Activated T-cell treated with anti-CD3 and anti-CD28 coated beads, Interleukin-2, amount 50 U/mL, for 24 hours (primary cell): ENCODE measurements around the gene SRGN.

Experiments used
- DNase-seq: peaks from one replicate; pipeline ENCODE4 v3.0.0-alpha.2; 2020
- H3K27ac Mint-ChIP-seq: 2 replicates; pipeline ENCODE4 v1.8.0; 2020; ENCODE audit warnings: mild to moderate bottlenecking, mixed read lengths
- H3K27me3 Mint-ChIP-seq: 2 replicates; pipeline ENCODE4 v1.8.0; 2020; ENCODE audit warnings: mixed read lengths
- H3K36me3 Mint-ChIP-seq: 2 replicates; pipeline ENCODE4 v1.8.0; 2020; ENCODE audit warnings: low read depth, mixed read lengths
- H3K4me1 Mint-ChIP-seq: 2 replicates; pipeline ENCODE4 v1.8.0; 2020; ENCODE audit warnings: low read depth, mixed read lengths
- H3K4me3 Mint-ChIP-seq: 2 replicates; pipeline ENCODE4 v1.8.0; 2020; ENCODE audit warnings: mild to moderate bottlenecking, moderate library complexity, mixed read lengths
- H3K9me3 Mint-ChIP-seq: 2 replicates; pipeline ENCODE4 v1.8.0; 2020; ENCODE audit warnings: mixed read lengths

The SRGN gene

GRCh38 chr10:69055241-69055640 is 32.7 kb upstream of the SRGN start:
- DNase-seq = no peak
- Mint-ChIP-seq H3K36me3 (no peaks in the 10 kb centered on the region), H3K9me3 (no peaks in the 10 kb centered on the region), H3K27me3 (no peaks in the 10 kb centered on the region), H3K27ac (peak overlapping the region; percentile 63), H3K4me3 (peak overlapping the region; percentile 47), H3K4me1 (peaks cover 57% of the 10 kb centered on the region)

GRCh38 chr10:69056129-69056528 is 31.8 kb upstream of the SRGN start:
- DNase-seq = no peak
- Mint-ChIP-seq H3K36me3 (no peaks in the 10 kb centered on the region), H3K9me3 (no peaks in the 10 kb centered on the region), H3K4me1 (peaks cover 59% of the 10 kb centered on the region), H3K27me3 (no peaks in the 10 kb centered on the region), H3K4me3 (peak overlapping the region; percentile 12), H3K27ac (peak overlapping the region; percentile 63)

- no peak for DNase-seq
- Mint-ChIP-seq H3K4me1 (peaks cover 59% of the 10 kb centered on the region), H3K27ac (peak overlapping the region; percentile 63), H3K9me3 (no peaks in the 10 kb centered on the region), H3K4me3 (peak overlapping the region; percentile 22), H3K27me3 (no peaks in the 10 kb centered on the region), H3K36me3 (no peaks in the 10 kb centered on the region)
Observed at GRCh38 chr10:69056536-69057260, 31.2 kb upstream of the SRGN start.

GRCh38 chr10:69057261-69057950 is 30.5 kb upstream of the SRGN start:
- peaks cover 62% of the 10 kb centered on the region for H3K4me1 Mint-ChIP-seq
- H3K36me3 Mint-ChIP-seq = no peaks in the 10 kb centered on the region
- DNase-seq = peak; percentile 51
- peak overlapping the region; percentile 22 for H3K4me3 Mint-ChIP-seq
- no peaks in the 10 kb centered on the region for H3K9me3 Mint-ChIP-seq
- peak overlapping the region; percentile 63 for H3K27ac Mint-ChIP-seq
- no peaks in the 10 kb centered on the region for H3K27me3 Mint-ChIP-seq

GRCh38 chr10:69057951-69058297 is 30.0 kb upstream of the SRGN start:
- no peaks in the 10 kb centered on the region for H3K36me3 Mint-ChIP-seq
- H3K27me3 Mint-ChIP-seq = no peaks in the 10 kb centered on the region
- no peaks in the 10 kb centered on the region for H3K9me3 Mint-ChIP-seq
- DNase-seq = no peak
- peaks cover 63% of the 10 kb centered on the region for H3K4me1 Mint-ChIP-seq
- peak overlapping the region; percentile 63 for H3K27ac Mint-ChIP-seq
- no peak overlapping the region for H3K4me3 Mint-ChIP-seq

GRCh38 chr10:69060127-69060798 is 27.6 kb upstream of the SRGN start:
- Mint-ChIP-seq H3K4me1 (peaks cover 70% of the 10 kb centered on the region), H3K4me3 (no peak overlapping the region), H3K27ac (no peak overlapping the region), H3K9me3 (no peaks in the 10 kb centered on the region), H3K27me3 (no peaks in the 10 kb centered on the region), H3K36me3 (no peaks in the 10 kb centered on the region)
- no peak for DNase-seq

- Mint-ChIP-seq H3K4me1 (peaks cover 70% of the 10 kb centered on the region), H3K9me3 (no peaks in the 10 kb centered on the region), H3K27me3 (no peaks in the 10 kb centered on the region), H3K4me3 (peak overlapping the region; percentile 57), H3K36me3 (no peaks in the 10 kb centered on the region), H3K27ac (peak overlapping the region; percentile 78)
- peak; percentile 56 for DNase-seq
Observed at GRCh38 chr10:69061305-69062161, 26.4 kb upstream of the SRGN start.

GRCh38 chr10:69062901-69063300 is 25.0 kb upstream of the SRGN start:
- Mint-ChIP-seq H3K9me3 (no peaks in the 10 kb centered on the region), H3K4me1 (peaks cover 65% of the 10 kb centered on the region)
- no peak for DNase-seq

GRCh38 chr10:69064762-69065328 is 23.1 kb upstream of the SRGN start:
- Mint-ChIP-seq H3K4me1 (peaks cover 60% of the 10 kb centered on the region), H3K4me3 (no peak overlapping the region), H3K9me3 (no peaks in the 10 kb centered on the region), H3K27me3 (no peaks in the 10 kb centered on the region), H3K27ac (peak overlapping the region; percentile 95), H3K36me3 (no peaks in the 10 kb centered on the region)
- no peak for DNase-seq

More at GRCh38 chr10:69062901-69063300, 25.0 kb upstream of the SRGN start:
- H3K27ac Mint-ChIP-seq = no peak overlapping the region
- H3K36me3 Mint-ChIP-seq = no peaks in the 10 kb centered on the region
- no peak overlapping the region for H3K4me3 Mint-ChIP-seq
- H3K27me3 Mint-ChIP-seq = no peaks in the 10 kb centered on the region

- Mint-ChIP-seq H3K9me3 (no peaks in the 10 kb centered on the region), H3K27ac (peak overlapping the region; percentile 95), H3K4me3 (peak overlapping the region; percentile 15), H3K27me3 (no peaks in the 10 kb centered on the region), H3K36me3 (no peaks in the 10 kb centered on the region), H3K4me1 (peaks cover 60% of the 10 kb centered on the region)
- peak; percentile 73 for DNase-seq
Observed at GRCh38 chr10:69065406-69066361, 22.2 kb upstream of the SRGN start.

GRCh38 chr10:69067189-69067588 is 20.7 kb upstream of the SRGN start:
- H3K27ac Mint-ChIP-seq = peak overlapping the region; percentile 63
- no peak overlapping the region for H3K4me3 Mint-ChIP-seq

GRCh38 chr10:69068549-69068948 is 19.4 kb upstream of the SRGN start:
- Mint-ChIP-seq H3K36me3 (no peaks in the 10 kb centered on the region), H3K27me3 (no peaks in the 10 kb centered on the region), H3K27ac (no peak overlapping the region), H3K4me1 (peaks cover 42% of the 10 kb centered on the region), H3K4me3 (no peak overlapping the region), H3K9me3 (no peaks in the 10 kb centered on the region)
- no peak for DNase-seq

More at GRCh38 chr10:69067189-69067588, 20.7 kb upstream of the SRGN start:
- H3K36me3 Mint-ChIP-seq = no peaks in the 10 kb centered on the region
- H3K4me1 Mint-ChIP-seq = peaks cover 45% of the 10 kb centered on the region
- DNase-seq = no peak
- no peaks in the 10 kb centered on the region for H3K9me3 Mint-ChIP-seq
- H3K27me3 Mint-ChIP-seq = no peaks in the 10 kb centered on the region
